RWPE1 (cell line): ENCODE data around the gene ASPSCR1.

ENCODE experiments used
- CTCF ChIA-PET: fragments of 350-600 bp; sonication (Branson Sonifier 250); formaldehyde crosslinking; extraction: SDS; loops from one replicate; lab custom pipeline; 2021; lab: Yijun Ruan, JAX
- POLR2A ChIA-PET: fragments of 400-600 bp; formaldehyde crosslinking; extraction: SDS; loops from one replicate; lab custom pipeline; 2020; ENCODE audit warnings: antibody characterized with exemption; ENCODE audit not compliant: low non-redundant PET; lab: Yijun Ruan, JAX
- DNase-seq: peaks from one replicate; pipeline ENCODE4 v3.0.0; 2012; ENCODE audit warnings: low spot score
- H3K27ac ChIP-seq: fragments of 450-650 bp; 2 replicates; pipeline ENCODE4 v1.5.1; 2017
- CTCF ChIP-seq: fragments of 450-650 bp; conservative IDR thresholded peaks from 2 replicates; pipeline ENCODE4 v1.5.1; 2017; ENCODE audit warnings: low read depth, mild to moderate bottlenecking

The ASPSCR1 gene

DNA sequence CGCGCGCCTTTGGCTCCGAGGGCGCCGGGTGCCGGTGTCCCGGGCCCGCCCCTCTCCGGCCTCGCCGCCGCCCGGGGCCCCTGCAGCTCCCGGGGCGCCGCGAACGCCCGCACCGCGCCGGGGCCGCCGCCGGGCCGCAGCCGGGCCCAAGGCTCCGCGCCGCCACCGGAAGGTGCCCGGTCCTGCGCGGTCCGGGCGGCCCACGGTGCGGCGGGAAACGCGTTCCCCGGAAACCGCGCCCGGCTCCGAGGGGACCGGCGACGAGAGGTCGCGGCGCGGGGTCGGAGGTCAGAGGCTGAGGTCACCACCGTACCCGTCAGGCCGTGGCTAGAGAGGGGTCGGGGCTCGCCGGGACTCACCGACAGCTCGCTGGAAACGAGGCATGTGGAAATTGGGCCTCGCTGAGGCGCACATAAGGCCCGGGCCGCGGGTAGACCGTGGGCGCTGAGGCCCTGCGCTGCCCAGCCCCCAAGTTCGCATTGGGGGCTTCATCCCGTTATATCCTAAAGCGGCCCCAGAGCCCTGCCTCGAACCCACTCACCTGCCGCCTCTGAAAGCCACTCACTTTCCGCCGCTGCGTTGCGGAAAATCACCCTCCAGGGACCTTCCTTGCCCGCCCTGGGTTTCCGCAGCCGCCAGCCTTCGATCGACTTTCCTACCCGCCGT is 88.3 kb downstream of the ASPSCR1 start, which contains the start of gene DUS1L:
TSS of gene DUS1L (minus strand) at position 167 of the 666 bp plus-strand sequence. CDS start 745 bp downstream, outside the sequence.
- H3K27ac ChIP-seq, result peak within 1 kb of the TSS; percentile 79
- ChIA-PET CTCF (interaction anchor here (0.6 to 1.1 kb wide), 2 partner anchors 88 to 214 kb away, joined by 3 to 4 read pairs; no protein-coding TSS in a partner anchor), POLR2A (interaction anchor here (0.6 to 1.0 kb wide), 2 partner anchors 16 to 22 kb away, joined by 3 read pairs; no protein-coding TSS in a partner anchor)
- DNase-seq, result peak; percentile 69
- no peak for TF ChIP-seq CTCF
